ENCODE results near the gene SCART1. TPM values are rescaled to one million over a fixed set of nuclear protein-coding genes. Genes with fewer than 3 reads are reported as not detected.

Gene SCART1
- total RNA-seq, 4 donors from 2014 or later: 0.11 to 1.4 (median 0.71) TPM

DNA sequence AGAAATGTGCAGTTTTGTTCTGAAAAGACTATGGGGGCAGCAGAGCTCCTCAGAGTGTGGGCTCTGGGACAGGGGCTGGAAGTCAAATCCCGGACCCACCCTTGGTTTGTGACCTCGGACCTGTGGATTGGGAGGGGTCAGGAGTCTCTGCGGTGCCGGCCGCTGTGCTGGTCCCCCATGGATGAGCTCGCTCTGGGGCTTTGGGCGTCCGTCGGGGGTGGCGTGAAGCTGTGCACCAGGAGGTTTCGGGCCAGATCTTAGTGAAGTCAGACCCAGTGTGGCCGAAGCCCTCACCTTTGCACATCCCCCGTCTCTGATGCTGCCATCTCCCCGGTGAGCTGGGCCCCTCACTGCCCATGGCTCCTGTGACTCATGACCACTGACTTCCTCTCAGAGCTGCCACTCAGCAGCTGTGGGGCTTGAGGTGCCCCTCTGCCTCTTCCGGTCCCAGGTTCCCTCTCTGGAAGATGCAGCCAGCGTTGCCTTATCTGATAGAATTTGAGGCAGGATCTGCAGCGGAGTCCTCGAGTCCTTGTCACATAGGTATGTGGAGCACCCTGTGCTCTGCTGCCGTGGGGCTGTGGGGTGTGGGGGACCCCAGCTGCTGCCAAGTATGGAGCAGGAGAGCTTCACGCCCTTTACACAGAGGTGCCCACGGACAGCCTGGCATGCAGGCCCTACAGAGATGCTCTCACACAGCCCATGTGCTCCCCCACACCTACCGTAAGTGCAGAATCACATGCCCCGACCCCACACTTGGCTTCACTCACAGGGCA lies 11.4 kb upstream of the SCART1 start:
- intact Hi-C loops (cut with DNase I; ENCODE audit: low total_unique reads): no loop called here

DNA sequence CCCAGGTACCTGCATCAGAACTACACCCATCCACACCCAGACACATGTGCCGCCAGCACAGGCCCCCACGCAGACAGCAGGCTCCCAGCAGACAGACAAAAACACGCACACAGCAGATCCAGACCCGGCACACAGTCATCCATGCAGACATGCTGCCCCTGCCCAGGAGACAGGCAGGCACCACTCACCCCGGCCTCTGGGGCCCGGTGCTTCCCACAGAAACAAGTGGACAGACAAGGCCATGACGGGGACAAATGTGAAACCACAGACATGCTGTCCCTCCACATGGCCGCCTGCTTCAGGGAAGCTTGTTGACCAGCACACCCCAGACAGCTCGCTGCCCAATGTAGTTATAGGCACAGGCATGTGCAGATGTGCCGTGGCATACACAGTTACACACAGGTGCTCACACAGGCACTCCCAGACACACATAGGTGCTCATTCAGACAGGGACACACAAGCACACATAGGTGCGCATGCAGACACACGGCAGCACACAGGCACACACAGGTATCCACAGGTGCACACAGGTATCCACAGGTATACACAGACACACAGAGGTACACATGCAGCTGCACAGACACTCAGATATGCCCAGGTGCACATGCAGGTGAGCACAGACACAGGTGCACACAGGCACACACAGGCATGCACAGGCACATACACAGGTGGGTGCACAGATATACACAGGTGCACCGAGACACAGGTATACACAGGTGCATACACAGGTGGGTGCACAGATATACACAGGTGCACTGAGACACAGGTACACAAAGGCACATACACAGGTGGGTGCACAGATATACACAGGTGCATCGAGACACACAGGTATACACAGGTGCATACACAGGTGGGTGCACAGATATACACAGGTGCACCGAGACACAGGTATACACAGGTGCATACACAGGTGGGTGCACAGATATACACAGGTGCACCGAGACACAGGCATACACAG lies 10.5 kb upstream of the SCART1 start:
- ATAC-seq (no peak), DNase-seq (peak in 1 of 2 donors; percentile 9)
- intact Hi-C loops (cut with DNase I; ENCODE audit: low total_unique reads): no loop called here
- no peak overlapping the region for H3K4me3 ChIP-seq
- peaks cover 0 to 3% of the 10 kb centered on the region in 2 donors for H3K36me3 ChIP-seq
- no peaks in the 10 kb centered on the region for H3K27me3 ChIP-seq
- in situ Hi-C loops (cut with MboI; ENCODE audit: low sequenced_read_pairs in 4 of 4): no loop called here
- H3K9me3 ChIP-seq: peaks cover 0 to 5% (median 0%) of the 10 kb centered on the region in 3 donors
- no peaks in the 10 kb centered on the region for H3K4me1 ChIP-seq
- H3K27ac ChIP-seq: no peak overlapping the region
- TF ChIP-seq, protein P1, sequence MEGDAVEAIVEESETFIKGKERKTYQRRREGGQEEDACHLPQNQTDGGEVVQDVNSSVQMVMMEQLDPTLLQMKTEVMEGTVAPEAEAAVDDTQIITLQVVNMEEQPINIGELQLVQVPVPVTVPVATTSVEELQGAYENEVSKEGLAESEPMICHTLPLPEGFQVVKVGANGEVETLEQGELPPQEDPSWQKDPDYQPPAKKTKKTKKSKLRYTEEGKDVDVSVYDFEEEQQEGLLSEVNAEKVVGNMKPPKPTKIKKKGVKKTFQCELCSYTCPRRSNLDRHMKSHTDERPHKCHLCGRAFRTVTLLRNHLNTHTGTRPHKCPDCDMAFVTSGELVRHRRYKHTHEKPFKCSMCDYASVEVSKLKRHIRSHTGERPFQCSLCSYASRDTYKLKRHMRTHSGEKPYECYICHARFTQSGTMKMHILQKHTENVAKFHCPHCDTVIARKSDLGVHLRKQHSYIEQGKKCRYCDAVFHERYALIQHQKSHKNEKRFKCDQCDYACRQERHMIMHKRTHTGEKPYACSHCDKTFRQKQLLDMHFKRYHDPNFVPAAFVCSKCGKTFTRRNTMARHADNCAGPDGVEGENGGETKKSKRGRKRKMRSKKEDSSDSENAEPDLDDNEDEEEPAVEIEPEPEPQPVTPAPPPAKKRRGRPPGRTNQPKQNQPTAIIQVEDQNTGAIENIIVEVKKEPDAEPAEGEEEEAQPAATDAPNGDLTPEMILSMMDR (IDR thresholded peaks at IDR 0.05 in 4 of 5, conservative IDR thresholded peaks at IDR 0.05 in 1 of 5): no peak
- TF ChIP-seq POLR2A (IDR thresholded peaks at IDR 0.05): no peak

More for the DNA sequence above, 11.4 kb upstream of the SCART1 start:
- Histone ChIP-seq H3K4me1 (no peaks in the 10 kb centered on the region), H3K4me3 (no peak overlapping the region), H3K9me3 (no peaks in the 10 kb centered on the region), H3K36me3 (no peaks in the 10 kb centered on the region), H3K27ac (no peak overlapping the region), H3K27me3 (no peaks in the 10 kb centered on the region)
- in situ Hi-C loops (cut with MboI; ENCODE audit: low sequenced_read_pairs in 4 of 4): no loop called here
- peak in 1 of 2 donors; percentile 6 for DNase-seq
- no peak for ATAC-seq
- TF ChIP-seq POLR2A (IDR thresholded peaks at IDR 0.05): no peak
- TF ChIP-seq, protein P1 (IDR thresholded peaks at IDR 0.05 in 4 of 5, conservative IDR thresholded peaks at IDR 0.05 in 1 of 5): no peak

DNA sequence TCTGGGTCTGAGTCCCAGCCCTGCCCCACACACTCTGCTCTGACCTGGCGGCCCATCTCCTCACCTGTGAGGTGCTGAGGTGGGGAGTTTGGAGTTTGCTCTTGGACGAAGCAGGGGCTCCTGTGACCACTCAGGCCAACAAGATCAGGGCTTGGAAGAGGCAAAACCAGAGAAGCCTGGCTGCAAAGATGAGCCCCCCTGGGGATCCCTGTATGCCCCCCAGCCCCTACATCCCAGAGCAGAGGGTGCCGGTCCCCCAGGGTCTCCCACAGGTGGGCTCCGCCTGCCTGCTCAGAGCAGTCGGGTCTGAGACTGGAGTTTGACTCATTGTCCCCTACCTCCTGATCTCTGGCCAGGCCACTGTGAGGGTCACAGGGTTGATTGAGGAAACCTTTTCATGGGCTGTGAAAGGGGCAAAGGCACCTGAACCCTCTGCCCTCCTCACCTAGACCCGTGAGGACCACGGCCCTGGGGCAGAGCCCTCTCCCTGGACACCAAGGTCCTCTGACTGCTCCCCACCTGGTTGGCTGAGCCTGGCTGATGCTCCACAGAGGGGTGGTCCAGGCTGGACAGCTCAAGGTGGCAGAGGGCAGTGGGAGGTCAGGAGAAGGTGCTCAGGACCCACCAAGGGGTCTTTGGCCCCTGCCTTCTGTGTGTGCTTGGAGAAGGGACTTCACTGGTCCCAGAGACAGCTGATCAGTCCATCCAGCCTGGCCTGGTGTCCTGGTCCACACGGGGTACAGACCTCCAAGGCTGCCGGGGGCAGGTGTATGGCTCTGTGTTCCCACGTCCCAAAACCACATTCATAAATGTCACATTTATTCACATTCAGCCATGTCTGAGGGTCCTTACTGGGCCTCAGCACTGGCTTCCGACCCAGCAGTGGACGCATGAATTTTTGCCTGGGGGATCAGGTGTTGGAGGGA lies 9.1 kb upstream of the SCART1 start:
- no peak overlapping the region for H3K27ac ChIP-seq
- peaks cover 0 to 15% (median 0%) of the 10 kb centered on the region in 3 donors for H3K9me3 ChIP-seq
- DNase-seq (peak in 1 of 2 donors; percentile 9), ATAC-seq (no peak)
- TF ChIP-seq, protein P1 (IDR thresholded peaks at IDR 0.05 in 4 of 5, conservative IDR thresholded peaks at IDR 0.05 in 1 of 5): no peak
- no peak for TF ChIP-seq POLR2A (IDR thresholded peaks at IDR 0.05)
- no peak overlapping the region for H3K4me3 ChIP-seq
- H3K4me1 ChIP-seq: no peaks in the 10 kb centered on the region
- no peaks in the 10 kb centered on the region for H3K27me3 ChIP-seq
- in situ Hi-C loops (cut with MboI; ENCODE audit: low sequenced_read_pairs in 4 of 4) (no loop called here), intact Hi-C loops (cut with DNase I; ENCODE audit: low total_unique reads) (no loop called here)
- H3K36me3 ChIP-seq: peaks cover 0 to 3% of the 10 kb centered on the region in 2 donors

DNA sequence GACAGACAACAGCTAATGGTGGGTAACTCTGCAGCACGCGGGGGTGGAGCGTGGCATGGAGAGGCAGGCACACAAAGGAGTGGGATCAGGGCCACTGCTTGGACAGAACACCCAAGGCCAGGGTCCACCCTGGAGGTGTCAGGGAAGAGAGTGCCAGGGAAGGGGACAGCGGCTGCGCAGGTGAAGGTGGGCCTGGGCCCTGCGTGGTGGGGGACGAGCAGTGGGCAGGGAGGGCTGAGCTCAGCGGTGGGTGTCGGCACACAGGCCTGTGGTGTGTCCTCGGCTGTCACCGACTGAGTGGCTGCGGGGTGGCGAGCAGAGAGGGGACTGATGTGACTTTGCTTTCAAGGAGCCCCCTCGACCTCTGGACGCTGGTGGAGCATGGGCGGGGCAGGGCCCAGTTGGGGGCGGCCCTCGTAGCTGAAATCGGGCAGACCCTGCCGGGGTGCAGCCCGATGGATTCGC lies 8.4 kb upstream of the SCART1 start:
- in situ Hi-C loops (cut with MboI; ENCODE audit: low sequenced_read_pairs in 4 of 4): no loop called here
- no peak for TF ChIP-seq POLR2A (IDR thresholded peaks at IDR 0.05)
- TF ChIP-seq, protein P1 (IDR thresholded peaks at IDR 0.05 in 4 of 5, conservative IDR thresholded peaks at IDR 0.05 in 1 of 5): no peak
- ATAC-seq (no peak), DNase-seq (peak in 1 of 2 donors; percentile 6)
- intact Hi-C loops (cut with DNase I; ENCODE audit: low total_unique reads): no loop called here
- Histone ChIP-seq H3K27ac (no peak overlapping the region), H3K9me3 (peaks cover 0 to 15% (median 0%) of the 10 kb centered on the region in 3 donors), H3K4me1 (no peaks in the 10 kb centered on the region), H3K4me3 (no peak overlapping the region), H3K27me3 (no peaks in the 10 kb centered on the region), H3K36me3 (peaks cover 0 to 3% of the 10 kb centered on the region in 2 donors)

Data from gastrocnemius medialis (tissue), 4 donors.